HG02623 (cell line): ENCODE data around the gene CLRN1.
"Not testable (repeated sequence)": the region's sequence is repeated elsewhere in the genome, so short reads cannot be mapped to it uniquely, and the experiment has no call there.

ENCODE experiments used
- ATAC-seq: cut with Tn5 transposase; IDR thresholded peaks from one replicate; pipeline ENCODE4 v1.9.1; 2021; ENCODE audit warnings: moderate library complexity; ENCODE audit not compliant: unreplicated experiment

Gene CLRN1

DNA sequence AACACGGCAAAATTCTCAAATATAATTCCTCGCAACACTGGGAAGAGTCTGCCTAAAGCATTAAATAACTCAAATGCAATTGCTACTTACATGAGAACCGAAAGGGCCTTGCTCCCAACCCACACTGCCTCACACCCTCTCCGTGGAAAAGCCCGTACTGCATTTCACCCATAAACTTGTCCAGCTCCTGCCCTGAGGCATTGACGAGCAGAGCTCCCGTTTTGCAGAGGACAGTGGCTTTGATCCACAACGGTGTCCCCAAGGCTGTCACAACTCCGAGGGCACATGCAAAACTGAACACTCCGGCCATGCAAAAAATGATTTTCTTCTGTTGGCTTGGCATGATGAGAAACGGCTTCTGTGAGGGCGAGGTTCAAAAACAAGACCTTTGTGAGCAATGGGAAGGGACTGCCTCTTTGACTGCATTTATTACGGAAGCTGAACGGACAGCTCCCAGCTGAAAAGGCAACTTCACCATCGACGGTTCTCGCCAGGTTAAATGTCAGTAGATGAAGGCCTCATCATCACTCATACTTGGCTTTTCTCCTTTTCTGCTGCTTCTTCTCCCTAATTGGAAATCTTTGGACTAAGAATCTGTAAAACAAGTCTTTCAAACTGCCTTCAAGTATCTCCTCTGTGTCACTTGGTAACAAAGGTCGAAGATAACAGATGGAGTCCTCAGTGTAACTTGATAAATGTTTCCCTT lies at the start of gene CLRN1:
CLRN1 (minus strand) TSS at position 362 of the 706 bp plus-strand sequence; CDS start at position 343, 19 bp downstream.
- ATAC-seq, result no peak

DNA sequence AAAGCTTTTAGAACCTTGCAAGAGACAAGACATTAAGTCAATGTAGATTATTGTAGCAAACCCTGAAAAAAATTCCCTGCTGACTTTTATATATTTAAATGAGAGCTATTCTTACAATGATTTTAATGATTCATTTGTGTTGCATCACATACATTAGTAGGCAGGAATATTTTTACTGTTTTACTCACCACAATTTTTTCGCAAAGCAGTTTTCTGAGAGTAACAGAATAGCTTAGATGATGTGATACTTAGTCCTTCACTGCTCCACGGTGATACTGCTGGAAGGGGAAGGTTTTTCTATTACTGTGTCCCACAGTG lies 43.9 kb upstream of the CLRN1 start:
- no peak for ATAC-seq

DNA sequence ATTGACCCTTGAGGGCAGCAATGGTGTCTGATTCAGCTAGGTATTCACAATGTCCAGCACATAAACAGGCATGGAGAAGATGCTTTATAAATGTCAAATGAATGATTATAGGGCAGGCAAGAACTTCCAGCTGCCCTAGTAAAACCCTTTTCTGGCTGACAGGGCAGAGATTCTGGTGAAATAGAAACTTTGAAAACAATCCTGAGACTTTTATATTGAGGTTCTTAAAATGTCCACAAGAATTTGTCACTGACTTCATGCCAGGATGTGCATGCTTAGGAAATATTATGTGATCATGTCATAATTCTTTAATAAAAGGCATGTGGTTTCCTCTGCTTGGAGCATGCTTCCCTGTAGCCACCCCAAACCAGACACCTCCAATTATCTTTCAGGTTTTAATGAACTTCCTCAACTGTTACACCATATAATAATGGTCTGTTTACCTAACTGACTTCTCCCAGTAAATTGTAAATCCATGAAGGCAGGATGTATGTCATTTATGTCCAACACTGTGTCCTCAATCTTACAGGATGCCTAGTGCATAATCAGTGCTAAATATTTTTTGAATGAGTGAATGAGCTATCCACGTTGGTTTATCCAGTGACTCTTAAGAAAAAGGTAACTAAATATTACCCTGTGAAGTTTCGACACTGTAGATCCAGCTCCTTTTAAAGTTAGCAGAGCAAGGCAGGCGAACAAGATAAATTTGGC lies 43.4 kb upstream of the CLRN1 start:
- ATAC-seq, result no peak

- no peak for ATAC-seq
Measured at GRCh38 chr3:151015181-151015580, 42.7 kb upstream of the CLRN1 start.

GRCh38 chr3:151014501-151015018 lies 42.0 kb upstream of the CLRN1 start:
- ATAC-seq, result no peak

- no peak for ATAC-seq
Measured at GRCh38 chr3:151012753-151013152, 40.2 kb upstream of the CLRN1 start.

DNA sequence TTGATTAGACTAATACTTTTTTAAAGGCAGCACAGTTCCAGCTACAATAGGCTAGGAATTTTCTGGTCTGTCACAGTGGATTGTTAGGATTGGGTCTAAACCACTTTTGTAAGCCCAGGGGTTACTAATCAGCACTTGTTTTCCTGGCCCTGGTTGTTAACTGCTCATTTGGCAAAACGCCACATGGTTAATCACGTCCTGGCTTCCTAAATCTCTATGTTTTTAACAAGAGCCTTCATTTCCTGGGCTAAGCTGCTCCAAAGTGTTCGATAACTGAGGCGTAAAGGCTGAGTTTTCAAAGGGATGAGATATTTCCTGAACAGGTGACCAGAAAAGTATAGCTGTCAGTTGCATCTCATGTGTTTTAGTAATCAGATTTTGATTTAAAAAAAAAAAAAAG lies 38.9 kb upstream of the CLRN1 start:
- ATAC-seq, result no peak

GRCh38 chr3:151009981-151010380 lies 37.5 kb upstream of the CLRN1 start:
- ATAC-seq, result no peak

- no peak for ATAC-seq
Measured at GRCh38 chr3:151009430-151009829, 36.9 kb upstream of the CLRN1 start.

- ATAC-seq, result no peak
Measured at GRCh38 chr3:151008699-151009098, 36.2 kb upstream of the CLRN1 start.

- no peak for ATAC-seq
Measured at GRCh38 chr3:151003768-151004134, 31.2 kb upstream of the CLRN1 start.

DNA sequence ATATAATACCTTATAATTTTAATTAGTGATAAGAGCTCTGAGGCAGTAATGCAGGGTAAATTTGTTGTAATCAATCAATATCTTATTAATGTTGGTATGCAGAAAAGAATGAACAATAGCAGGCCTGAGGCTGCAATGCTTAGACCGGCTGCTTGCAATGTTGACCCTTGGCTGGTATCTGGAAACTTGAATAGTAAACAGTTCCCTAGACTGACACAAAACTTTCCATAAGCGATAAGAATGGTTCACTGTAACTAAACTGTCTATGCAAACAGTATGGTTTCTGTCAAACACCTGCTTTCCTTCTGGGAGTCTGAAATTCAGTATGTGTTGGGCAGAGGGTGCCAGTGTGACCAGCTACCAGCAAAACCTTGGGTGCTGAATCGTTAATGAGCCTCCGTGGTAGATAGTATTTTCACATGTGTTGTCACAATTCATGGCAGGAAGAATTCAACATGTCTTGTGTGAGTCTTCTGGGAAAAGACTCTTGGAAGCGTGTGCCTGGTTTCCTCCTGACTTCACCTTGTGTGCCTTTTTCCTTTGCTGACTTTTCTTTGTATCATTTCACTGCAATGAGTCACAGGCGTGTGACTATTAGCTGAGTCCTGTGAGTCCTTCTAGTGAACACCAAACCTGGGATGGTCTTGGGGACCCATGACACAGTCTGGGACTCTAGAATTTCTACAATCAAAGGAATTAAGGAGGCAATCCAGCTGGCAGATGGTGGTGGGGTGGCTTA lies 30.7 kb upstream of the CLRN1 start:
- ATAC-seq, result no peak

DNA sequence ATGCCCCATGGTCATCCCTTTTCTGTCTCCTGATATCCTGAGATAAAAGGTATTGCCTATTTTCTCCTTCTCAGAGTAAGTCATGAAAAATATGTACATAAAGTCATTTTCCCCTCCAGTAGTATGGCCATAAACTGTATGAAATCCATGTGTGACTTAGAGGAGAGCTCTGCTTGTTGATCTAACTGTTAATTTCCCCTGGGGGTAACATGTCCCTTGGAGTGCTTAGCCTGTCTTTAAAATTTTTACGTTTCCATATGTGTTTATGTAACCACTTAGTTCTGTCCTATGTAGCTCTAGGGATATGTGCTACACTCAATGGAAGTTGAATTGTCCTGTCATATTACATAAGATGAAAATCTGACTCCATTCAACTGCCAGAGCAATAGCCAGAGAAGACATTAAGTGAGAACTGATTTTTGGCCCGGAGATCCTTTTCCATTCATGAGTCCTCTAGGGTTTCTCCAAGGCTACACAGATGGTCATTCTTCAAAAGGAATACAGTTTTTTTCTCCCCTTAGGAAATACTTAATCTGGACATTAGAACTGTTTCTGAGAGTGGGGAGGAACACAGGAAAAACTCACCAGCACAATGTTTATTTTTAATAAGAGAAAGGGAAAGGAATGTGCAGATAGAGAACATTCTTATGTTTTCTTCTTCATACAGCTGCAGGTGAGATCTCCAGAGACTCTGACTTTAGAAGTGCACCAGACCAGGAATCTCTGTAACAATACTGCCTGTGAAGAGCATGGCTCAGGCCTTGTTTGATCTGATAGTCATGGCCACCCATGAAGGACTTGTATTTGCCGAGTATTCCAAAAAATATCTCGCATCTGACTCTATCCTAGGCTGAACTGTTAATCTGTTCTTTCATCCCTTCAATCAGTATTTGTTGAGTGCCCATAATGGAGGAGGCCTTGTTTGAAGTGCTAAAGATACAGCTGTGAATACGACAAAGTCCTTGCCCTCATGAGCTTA lies 29.8 kb upstream of the CLRN1 start:
- ATAC-seq, result no peak

- ATAC-seq, result no peak
Measured at GRCh38 chr3:150998996-150999395, 26.5 kb upstream of the CLRN1 start.

DNA sequence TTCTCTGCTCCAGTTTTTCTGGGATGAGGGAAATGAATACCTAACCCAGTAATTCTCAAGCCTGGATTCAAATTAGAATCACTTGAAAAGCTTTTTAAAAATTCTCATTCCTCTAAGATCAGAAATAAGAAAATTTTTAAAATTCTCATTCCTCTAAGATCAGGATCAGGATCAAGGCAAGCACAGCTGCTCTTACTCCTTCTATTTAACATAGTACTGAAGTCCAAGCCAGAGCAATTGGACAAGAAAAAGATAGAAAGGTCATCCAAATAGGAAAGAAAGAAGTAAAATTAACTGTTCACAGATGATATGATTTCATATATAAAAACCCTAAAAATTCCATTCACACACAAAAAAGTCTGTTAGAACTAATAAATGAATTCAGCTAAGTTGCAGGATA lies 24.2 kb upstream of the CLRN1 start:
- no peak for ATAC-seq

- ATAC-seq, result no peak
Measured at GRCh38 chr3:150995510-150995909, 23.0 kb upstream of the CLRN1 start.

GRCh38 chr3:150989208-150989607 lies 16.7 kb upstream of the CLRN1 start:
- ATAC-seq, result no peak

DNA sequence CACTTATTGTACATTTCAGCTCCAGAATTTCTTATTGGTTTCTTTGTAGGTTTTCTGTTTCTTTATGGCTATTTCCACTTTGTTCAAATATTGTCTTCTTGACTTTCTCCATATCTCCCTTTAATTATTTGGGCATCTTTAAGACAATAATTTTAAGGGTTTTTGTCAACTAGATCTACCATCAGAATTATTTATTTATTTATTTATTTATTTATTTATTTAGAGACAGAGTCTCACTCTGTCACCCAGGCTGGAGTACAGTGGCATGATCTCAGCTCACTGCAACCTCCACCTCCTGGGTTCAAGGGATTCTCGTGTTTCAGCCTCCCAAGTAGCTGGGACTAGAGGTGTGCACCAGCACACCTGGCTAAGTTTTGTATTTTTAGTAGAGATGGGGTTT lies 15.9 kb upstream of the CLRN1 start:
- not testable (repeated sequence) for ATAC-seq

DNA sequence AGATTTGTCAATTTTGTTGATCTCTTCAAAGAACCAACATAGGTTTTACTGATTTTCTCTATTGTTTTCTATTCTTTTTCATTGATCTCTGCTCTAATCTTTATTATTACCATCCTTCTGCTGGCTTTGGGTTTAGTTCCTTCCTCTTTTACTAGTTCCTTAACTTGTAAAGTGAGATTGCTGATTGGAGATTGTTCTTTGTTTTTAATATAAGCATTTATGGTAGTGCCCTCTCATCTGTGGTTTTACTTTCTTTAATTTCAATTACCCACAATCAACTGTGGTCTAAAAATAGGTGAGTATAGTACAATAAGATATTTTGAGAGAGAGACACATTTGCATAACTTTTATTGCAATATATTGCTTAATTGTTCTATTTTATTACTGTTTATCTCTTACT lies 13.2 kb upstream of the CLRN1 start:
- no peak for ATAC-seq

DNA sequence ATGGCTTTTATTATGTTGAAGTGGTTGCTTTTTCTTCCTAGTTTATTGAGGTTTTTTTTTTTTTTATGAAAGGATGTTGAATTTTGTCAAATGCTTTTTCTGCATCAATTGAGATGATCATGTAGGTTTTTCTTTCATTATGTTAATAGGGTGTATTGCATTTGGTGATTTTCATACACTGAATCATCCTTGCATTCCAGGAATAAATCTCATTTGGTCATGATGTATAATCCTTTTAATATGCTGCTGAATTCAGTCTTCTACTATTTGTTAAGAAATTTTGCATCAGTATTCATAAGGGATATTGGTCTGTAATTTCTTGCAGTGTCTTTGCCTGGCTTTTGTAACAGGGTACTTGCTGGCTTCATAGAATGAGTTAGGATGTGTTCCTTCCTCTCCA lies 11.5 kb upstream of the CLRN1 start:
- ATAC-seq, result no peak
